Lower leg skin (tissue), 3 donors: ENCODE results near the gene DOC2A.

Experiments
- CTCF ChIP-seq, 3 donors: fragments of 450-650 bp; IDR thresholded peaks; one replicate each; pipeline ENCODE4 v1.5.1; 2016; ENCODE audit warnings: antibody characterized with exemption in 3 of 3, mild to moderate bottlenecking in 3 of 3, moderate library complexity in 2 of 3
- POLR2A ChIP-seq, 2 donors: fragments of 450-650 bp; IDR thresholded peaks; one replicate each; pipeline ENCODE4 v1.6.1; 2016 to 2017; ENCODE audit warnings: antibody characterized with exemption in 2 of 2, mild to moderate bottlenecking in 1 of 2, moderate library complexity in 1 of 2

- no peak for TF ChIP-seq CTCF (IDR thresholded peaks at IDR 0.05)
- no peak for TF ChIP-seq POLR2A (IDR thresholded peaks at IDR 0.05)
These were observed 20.7 kb upstream of the DOC2A start for GRCh38 chr16:30031477-30031918.
